B cell (primary cell): Measurements from ENCODE around the gene WWC2.

Experiments used
- EZH2 ChIP-seq: IDR thresholded peaks from 2 replicates; pipeline ENCODE4 v1.6.1; 2012; ENCODE audit warnings: borderline replicate concordance, low read depth, mild to moderate bottlenecking, moderate library complexity, low read length; ENCODE audit not compliant: insufficient read depth, poor library complexity, severe bottlenecking
- TF ChIP-seq, protein P1 (sequence below): fragments of 200-600 bp; IDR thresholded peaks from one replicate; pipeline ENCODE4 v1.8.0; 2022; ENCODE audit warnings: antibody characterized with exemption, mild to moderate bottlenecking

DNA sequence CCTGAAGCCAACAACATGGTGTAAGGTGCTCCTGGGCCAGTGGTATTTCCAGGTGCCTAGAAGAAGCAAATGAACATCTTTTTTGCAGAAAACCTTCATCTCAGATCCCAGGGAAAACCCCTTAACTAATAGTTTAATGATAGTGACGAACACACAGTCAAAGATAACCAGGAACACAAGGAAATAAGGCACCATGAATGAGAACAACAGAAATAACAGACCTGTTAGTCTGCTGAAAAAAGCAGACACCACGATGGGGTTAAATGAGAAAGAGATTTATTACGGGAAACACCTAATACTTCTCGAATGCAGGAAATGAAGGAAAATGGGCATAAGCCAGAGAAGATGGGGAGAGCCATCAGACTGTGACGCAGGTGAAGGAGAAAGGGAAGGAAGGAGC is 30.6 kb upstream of the WWC2 start:
- TF ChIP-seq, protein P1, sequence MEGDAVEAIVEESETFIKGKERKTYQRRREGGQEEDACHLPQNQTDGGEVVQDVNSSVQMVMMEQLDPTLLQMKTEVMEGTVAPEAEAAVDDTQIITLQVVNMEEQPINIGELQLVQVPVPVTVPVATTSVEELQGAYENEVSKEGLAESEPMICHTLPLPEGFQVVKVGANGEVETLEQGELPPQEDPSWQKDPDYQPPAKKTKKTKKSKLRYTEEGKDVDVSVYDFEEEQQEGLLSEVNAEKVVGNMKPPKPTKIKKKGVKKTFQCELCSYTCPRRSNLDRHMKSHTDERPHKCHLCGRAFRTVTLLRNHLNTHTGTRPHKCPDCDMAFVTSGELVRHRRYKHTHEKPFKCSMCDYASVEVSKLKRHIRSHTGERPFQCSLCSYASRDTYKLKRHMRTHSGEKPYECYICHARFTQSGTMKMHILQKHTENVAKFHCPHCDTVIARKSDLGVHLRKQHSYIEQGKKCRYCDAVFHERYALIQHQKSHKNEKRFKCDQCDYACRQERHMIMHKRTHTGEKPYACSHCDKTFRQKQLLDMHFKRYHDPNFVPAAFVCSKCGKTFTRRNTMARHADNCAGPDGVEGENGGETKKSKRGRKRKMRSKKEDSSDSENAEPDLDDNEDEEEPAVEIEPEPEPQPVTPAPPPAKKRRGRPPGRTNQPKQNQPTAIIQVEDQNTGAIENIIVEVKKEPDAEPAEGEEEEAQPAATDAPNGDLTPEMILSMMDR = no peak
- TF ChIP-seq EZH2 = no peak
